Eye (tissue), 1 donor: ENCODE results near the gene TP53AIP1.

Experiments
- DNase-seq: peaks from one replicate; pipeline ENCODE4 v3.0.0-alpha.2; 2015

The TP53AIP1 gene

GRCh38 chr11:128942817-128943427, at the start of gene TP53AIP1:
TP53AIP1 (minus strand) TSS chr11:128942871; CDS start chr11:128937818, 5,053 bp downstream.
- no peak for DNase-seq

GRCh38 chr11:128988242-128988970, 45.7 kb upstream of the TP53AIP1 start:
- no peak for DNase-seq

- DNase-seq = no peak
These were observed 43.2 kb upstream of the TP53AIP1 start for GRCh38 chr11:128985880-128986279.

- DNase-seq = no peak
These were observed 40.4 kb upstream of the TP53AIP1 start for GRCh38 chr11:128983023-128983422.

- DNase-seq = no peak
These were observed 38.6 kb upstream of the TP53AIP1 start for GRCh38 chr11:128981254-128981653.

GRCh38 chr11:128970598-128971190, 28.0 kb upstream of the TP53AIP1 start:
- DNase-seq = no peak

GRCh38 chr11:128968916-128969315, 26.2 kb upstream of the TP53AIP1 start:
- no peak for DNase-seq

- DNase-seq = no peak
These were observed 24.9 kb upstream of the TP53AIP1 start for GRCh38 chr11:128967578-128967977.

GRCh38 chr11:128965485-128965884, 22.8 kb upstream of the TP53AIP1 start:
- DNase-seq = peak; percentile 25

GRCh38 chr11:128964463-128964930, 21.8 kb upstream of the TP53AIP1 start:
- no peak for DNase-seq

- no peak for DNase-seq
These were observed 21.2 kb upstream of the TP53AIP1 start for GRCh38 chr11:128963744-128964325.

GRCh38 chr11:128962896-128963295, 20.2 kb upstream of the TP53AIP1 start:
- DNase-seq = no peak

GRCh38 chr11:128961645-128962044, 19.0 kb upstream of the TP53AIP1 start:
- DNase-seq = no peak

GRCh38 chr11:128957202-128957482, 14.5 kb upstream of the TP53AIP1 start:
- no peak for DNase-seq

GRCh38 chr11:128956401-128957201, 13.9 kb upstream of the TP53AIP1 start:
- DNase-seq = peak; percentile 94

GRCh38 chr11:128955636-128956035, 13.0 kb upstream of the TP53AIP1 start:
- DNase-seq = no peak

GRCh38 chr11:128953151-128953550, 10.5 kb upstream of the TP53AIP1 start:
- no peak for DNase-seq

- DNase-seq = no peak
These were observed 7.3 kb upstream of the TP53AIP1 start for GRCh38 chr11:128949791-128950454.

GRCh38 chr11:128948583-128948982, 5.9 kb upstream of the TP53AIP1 start:
- DNase-seq = no peak

- no peak for DNase-seq
These were observed 5.1 kb upstream of the TP53AIP1 start for GRCh38 chr11:128947773-128948172.

- no peak for DNase-seq
These were observed 4.0 kb upstream of the TP53AIP1 start for GRCh38 chr11:128946648-128947047.

GRCh38 chr11:128943428-128943976, 831 bp upstream of the TP53AIP1 start:
- DNase-seq = no peak
